SU-DHL-6 (cell line): ENCODE results near the gene TSC22D4.
"Not testable (repeated sequence)": the region's sequence is repeated elsewhere in the genome, so short reads cannot be mapped to it uniquely, and the experiment has no call there.

Experiments used
- CTCF ChIP-seq: fragments of 200-600 bp; sonication (generic); IDR thresholded peaks from one replicate; pipeline ENCODE4 v1.5.1; 2017; ENCODE audit warnings: antibody characterized with exemption, mild to moderate bottlenecking, low read length, moderate library complexity; ENCODE audit not compliant: insufficient read depth, poor library complexity, severe bottlenecking
- EZH2phosphoT487 ChIP-seq: fragments of 200-600 bp; sonication (generic), shearing (Covaris generic); conservative IDR thresholded peaks from 2 replicates; pipeline ENCODE4 v1.6.1; 2018; ENCODE audit warnings: mild to moderate bottlenecking, antibody characterized with exemption, low read length, moderate library complexity, mixed read lengths

- not testable (repeated sequence) for TF ChIP-seq CTCF, EZH2phosphoT487
These were observed 31.7 kb downstream of the TSC22D4 start for GRCh38 chr7:100447363-100447762.
